ENCODE measurements around the gene GARS1. TPM values are rescaled to one million over a fixed set of nuclear protein-coding genes. Genes with fewer than 3 reads are reported as not detected.

The GARS1 gene
- total and polyA plus RNA-seq, 10 donors = 41.0 to 90.1 (median 52.1) TPM

GRCh38 chr7:30671793-30672465 lies 77.3 kb downstream of the GARS1 start:
- DNase-seq = no peak
- H3K4me1 ChIP-seq = no peaks in the 10 kb centered on the region
- intact Hi-C loops (cut with DNase I; ENCODE audit: low total_unique reads) = no loop called here
- no peaks in the 10 kb centered on the region for H3K9me3 ChIP-seq
- no peak overlapping the region for H3K27ac ChIP-seq
- no peak overlapping the region for H3K4me3 ChIP-seq
- peaks cover 0 to 41% (median 3%) of the 10 kb centered on the region in 7 donors for H3K27me3 ChIP-seq (replicated peaks in 1 of 7)
- H3K36me3 ChIP-seq = no peaks in the 10 kb centered on the region
- WGBS, 5 donors = 1 to 18% (median 10%) methylated on average over 6 of the region's 6 CpGs
- TF ChIP-seq CTCF (IDR thresholded peaks at IDR 0.05 in 8 of 11, conservative IDR thresholded peaks at IDR 0.05 in 3 of 11) (no peak), POLR2AphosphoS5 (IDR thresholded peaks at IDR 0.05) (no peak), POLR2A (IDR thresholded peaks at IDR 0.05) (no peak)

GRCh38 chr7:30674420-30674819 lies 79.7 kb downstream of the GARS1 start:
- H3K27ac ChIP-seq = no peak overlapping the region
- 35 to 75% (median 50%) methylated on average over 1 of the region's 1 CpG for WGBS, 5 donors
- no peaks in the 10 kb centered on the region for H3K4me1 ChIP-seq
- TF ChIP-seq POLR2AphosphoS5 (IDR thresholded peaks at IDR 0.05) (no peak), POLR2A (IDR thresholded peaks at IDR 0.05) (no peak)
- H3K27me3 ChIP-seq (replicated peaks in 1 of 7) = peaks cover 0 to 66% (median 7%) of the 10 kb centered on the region in 7 donors
- DNase-seq = no peak
- no peaks in the 10 kb centered on the region for H3K9me3 ChIP-seq
- no peak overlapping the region for H3K4me3 ChIP-seq
- H3K36me3 ChIP-seq = no peaks in the 10 kb centered on the region
- intact Hi-C loops (cut with DNase I; ENCODE audit: low total_unique reads) = no loop called here

- no peak overlapping the region for H3K4me3 ChIP-seq
- no peaks in the 10 kb centered on the region for H3K4me1 ChIP-seq
- intact Hi-C loops (cut with DNase I; ENCODE audit: low total_unique reads) = no loop called here
- no peak for TF ChIP-seq POLR2AphosphoS5 (IDR thresholded peaks at IDR 0.05)
- TF ChIP-seq POLR2A (IDR thresholded peaks at IDR 0.05) = no peak
- TF ChIP-seq CTCF (IDR thresholded peaks at IDR 0.05 in 8 of 11, conservative IDR thresholded peaks at IDR 0.05 in 3 of 11) = no peak
- H3K9me3 ChIP-seq = no peaks in the 10 kb centered on the region
- peaks cover 0 to 70% (median 11%) of the 10 kb centered on the region in 7 donors for H3K27me3 ChIP-seq (replicated peaks in 1 of 7)
- H3K27ac ChIP-seq = no peak overlapping the region
- DNase-seq = no peak
- 47 to 60% (median 56%) methylated on average over 1 to 2 of the region's 2 CpGs for WGBS, 5 donors
- no peaks in the 10 kb centered on the region for H3K36me3 ChIP-seq
These were observed 80.2 kb downstream of the GARS1 start for GRCh38 chr7:30674876-30675275.

- Histone ChIP-seq H3K4me1 (peaks cover 5 to 21% (median 17%) of the 10 kb centered on the region in 6 donors), H3K4me3 (no peak overlapping the region), H3K9me3 (no peaks in the 10 kb centered on the region), H3K27me3 (replicated peaks in 1 of 7) (peaks cover 4 to 97% (median 39%) of the 10 kb centered on the region in 7 donors), H3K36me3 (no peaks in the 10 kb centered on the region), H3K27ac (no peak overlapping the region)
- 62 to 73% (median 69%) methylated on average over 2 of the region's 2 CpGs for WGBS, 5 donors
- no peak for DNase-seq
- TF ChIP-seq POLR2A (IDR thresholded peaks at IDR 0.05) = no peak
- no peak for TF ChIP-seq POLR2AphosphoS5 (IDR thresholded peaks at IDR 0.05)
- TF ChIP-seq CTCF (IDR thresholded peaks at IDR 0.05 in 8 of 11, conservative IDR thresholded peaks at IDR 0.05 in 3 of 11) = no peak
- intact Hi-C loops (cut with DNase I; ENCODE audit: low total_unique reads) = no loop called here
These were observed 84.1 kb downstream of the GARS1 start for GRCh38 chr7:30678805-30679204.
